HG02840 (cell line): Measurements from ENCODE around the gene LRP8.
"Not testable (repeated sequence)": the region's sequence is repeated elsewhere in the genome, so short reads cannot be mapped to it uniquely, and the experiment has no call there.

Experiments used
- ATAC-seq: cut with Tn5 transposase; IDR thresholded peaks from one replicate; pipeline ENCODE4 v1.9.1; 2021; ENCODE audit warnings: mild to moderate bottlenecking, moderate library complexity, moderate number of reproducible peaks; ENCODE audit not compliant: unreplicated experiment, low FRiP score

Gene LRP8

DNA sequence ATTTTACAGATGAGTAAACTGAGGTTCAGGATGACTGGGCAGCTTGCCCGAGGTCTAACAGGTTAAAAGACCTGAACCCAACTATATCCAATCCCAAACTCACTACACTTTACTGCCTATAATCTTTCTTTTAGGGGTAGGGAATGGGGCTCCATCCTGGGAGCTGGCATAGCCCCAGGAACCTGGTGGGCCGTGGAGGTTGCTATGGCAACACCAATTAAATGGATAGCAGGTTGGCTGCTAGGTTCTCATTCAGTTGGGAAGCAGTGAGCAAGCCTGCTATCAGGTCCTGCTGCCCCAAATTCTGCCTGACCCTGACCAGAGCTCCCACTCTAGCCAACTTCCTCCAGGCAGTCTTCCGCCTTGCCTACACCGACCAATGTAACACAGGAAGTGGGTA is 40.9 kb downstream of the LRP8 start:
- no peak for ATAC-seq

GRCh38 chr1:53285969-53286760 is 41.7 kb downstream of the LRP8 start:
- no peak for ATAC-seq

DNA sequence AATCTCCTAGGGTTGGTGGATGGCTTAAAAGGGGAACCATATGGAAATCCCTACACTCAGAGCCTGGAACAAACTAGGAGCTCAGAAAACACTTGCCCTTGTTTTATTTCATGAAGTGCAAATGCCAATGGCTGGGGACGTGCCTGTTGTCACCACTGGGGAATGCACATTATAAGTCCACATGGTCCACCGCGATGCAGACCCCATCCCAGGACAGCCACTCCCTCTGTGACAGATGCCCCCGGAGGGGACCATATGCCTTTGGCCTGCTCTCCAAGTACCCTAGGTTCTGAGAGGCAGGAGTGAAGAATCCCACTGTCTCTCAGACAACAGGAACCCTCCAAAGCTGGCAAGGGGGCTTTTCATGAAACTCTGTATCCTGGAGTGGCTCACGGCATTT is 42.3 kb downstream of the LRP8 start:
- no peak for ATAC-seq

DNA sequence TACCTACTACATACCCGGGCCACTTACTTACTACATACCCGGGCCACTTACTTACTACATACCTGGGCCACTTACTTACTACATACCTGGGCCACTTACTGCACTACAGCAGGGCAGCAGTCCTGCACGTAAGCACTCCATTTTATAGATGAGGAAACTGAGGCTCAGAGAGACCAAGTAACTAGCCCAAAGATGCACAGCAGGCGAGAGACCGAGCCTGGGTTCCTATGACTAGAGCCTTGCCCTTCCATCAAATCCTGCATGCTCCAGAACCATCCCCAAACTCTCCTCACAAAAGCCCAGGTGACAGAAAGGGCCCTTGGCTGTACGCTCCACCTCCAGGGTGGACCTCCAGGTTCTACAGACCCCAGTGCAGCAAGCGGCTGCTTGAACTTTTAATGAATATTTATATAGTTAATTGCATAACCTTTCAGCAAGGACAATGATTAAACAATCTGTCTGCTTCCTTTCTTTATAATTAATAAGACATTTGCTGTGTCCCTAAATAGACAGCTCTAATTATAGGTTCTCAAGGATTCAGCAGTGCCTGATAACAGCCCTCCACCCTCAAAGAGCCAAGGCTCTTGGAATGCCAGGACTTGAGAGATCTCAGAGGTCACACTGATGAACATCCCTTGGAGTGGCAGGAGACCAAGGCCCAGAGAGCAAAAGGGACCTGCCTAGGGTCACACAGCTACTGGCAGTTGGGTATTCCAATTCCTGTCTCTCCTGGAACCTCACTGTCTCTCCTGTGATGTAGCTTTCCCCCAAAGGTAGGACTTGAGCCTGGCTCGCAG is 43.4 kb downstream of the LRP8 start:
- ATAC-seq: no peak

DNA sequence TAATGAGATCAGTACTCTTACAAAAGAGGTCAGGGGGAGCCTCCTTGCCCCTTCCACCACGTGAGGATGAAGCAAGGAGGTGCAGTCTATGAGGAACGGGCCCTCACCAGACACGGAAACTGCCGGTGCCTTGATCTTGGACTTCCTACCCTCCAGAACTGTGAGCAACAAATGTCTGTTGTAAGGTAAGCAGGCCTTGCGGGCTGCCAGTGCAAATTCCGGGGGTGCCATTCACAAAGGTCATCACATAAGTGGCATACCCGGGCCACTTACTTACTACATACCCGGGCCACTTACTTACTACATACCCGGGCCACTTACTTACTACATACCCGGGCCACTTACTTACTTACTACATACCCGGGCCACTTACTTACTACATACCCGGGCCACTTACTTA is 44.7 kb downstream of the LRP8 start:
- not testable (repeated sequence) for ATAC-seq

DNA sequence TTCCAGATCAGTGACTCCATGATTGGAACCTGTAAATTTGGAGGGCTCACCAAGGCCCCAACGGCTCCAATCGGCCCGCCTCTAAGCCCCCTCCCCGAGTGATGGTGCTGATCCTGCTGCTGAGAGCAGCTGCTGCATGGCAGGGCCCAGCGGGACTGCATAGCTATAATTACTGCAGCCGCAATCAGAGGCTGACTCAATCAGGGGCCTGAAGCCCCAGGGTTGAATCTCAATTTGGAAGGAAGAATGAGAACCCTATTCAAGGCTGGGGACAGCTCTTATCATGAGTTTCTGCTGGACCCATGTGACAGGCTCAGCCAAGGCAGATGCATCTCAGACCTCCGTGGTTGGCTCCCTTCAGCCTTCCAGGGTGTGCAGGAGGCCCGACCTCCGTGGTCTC is 46.7 kb downstream of the LRP8 start:
- no peak for ATAC-seq

- no peak for ATAC-seq
These were observed 47.4 kb downstream of the LRP8 start for GRCh38 chr1:53280496-53280895.

DNA sequence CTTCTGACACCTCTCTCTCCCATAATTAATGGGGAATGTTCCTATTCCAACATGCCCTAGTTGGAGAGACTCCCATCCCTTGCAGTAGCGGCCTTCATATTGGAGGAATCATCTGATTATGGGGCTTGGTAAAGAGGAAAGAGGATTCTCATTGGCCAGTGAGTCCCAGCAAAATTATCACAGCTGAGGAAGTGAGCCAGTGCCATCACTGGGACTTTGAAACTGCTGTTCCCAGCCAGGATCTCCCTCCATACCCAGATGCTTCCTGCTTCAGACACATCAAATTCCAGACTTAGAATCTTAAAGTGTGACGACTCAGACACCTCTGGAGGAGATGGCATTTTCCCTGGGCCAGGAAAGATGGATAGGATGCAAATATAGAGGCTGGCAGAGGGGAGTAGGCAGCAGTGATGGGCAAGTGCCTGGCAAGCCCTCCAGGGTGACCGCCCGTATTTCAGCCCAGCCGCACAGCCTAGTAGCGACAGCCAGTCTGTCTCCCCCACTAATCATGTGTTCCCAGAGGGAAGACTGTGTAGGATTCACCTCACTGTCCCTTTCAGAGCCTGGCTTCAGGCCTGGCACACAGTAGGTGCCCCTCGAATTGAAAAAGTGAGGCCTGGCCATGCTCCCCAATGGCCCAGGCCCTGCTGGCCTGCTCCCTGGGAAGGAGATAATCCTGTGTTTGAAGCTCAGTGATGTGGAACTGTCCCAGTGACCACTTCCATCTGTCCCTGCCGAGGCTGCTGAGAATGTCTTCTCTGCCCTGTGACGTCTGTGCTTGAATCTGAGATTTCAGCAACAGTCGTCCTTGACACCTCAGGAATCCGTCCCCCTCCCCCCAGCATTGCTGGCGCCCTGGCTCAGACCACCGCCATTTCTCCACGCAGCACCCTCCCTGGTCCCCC is 48.3 kb downstream of the LRP8 start:
- no peak for ATAC-seq

DNA sequence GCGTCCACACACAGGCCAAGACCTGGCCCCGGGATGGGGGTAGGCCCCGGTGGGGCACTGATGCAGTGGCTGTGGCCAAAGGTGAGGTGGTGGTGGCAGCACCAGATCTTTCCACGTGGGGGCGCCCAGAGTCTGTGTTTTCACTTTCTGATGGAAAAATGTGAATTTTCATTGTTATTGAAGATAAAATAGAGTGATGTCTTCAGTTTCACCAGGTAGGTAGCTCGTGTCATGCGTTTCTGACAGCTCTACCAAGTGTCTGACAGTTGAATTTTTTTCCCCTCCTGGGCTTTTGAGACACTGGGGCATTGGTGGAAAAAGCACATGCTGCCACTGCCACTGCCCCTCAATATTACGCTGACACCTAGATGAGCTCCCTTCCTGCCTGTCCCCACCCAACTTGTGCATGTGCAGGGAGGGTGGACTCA is 49.6 kb downstream of the LRP8 start:
- ATAC-seq: no peak

DNA sequence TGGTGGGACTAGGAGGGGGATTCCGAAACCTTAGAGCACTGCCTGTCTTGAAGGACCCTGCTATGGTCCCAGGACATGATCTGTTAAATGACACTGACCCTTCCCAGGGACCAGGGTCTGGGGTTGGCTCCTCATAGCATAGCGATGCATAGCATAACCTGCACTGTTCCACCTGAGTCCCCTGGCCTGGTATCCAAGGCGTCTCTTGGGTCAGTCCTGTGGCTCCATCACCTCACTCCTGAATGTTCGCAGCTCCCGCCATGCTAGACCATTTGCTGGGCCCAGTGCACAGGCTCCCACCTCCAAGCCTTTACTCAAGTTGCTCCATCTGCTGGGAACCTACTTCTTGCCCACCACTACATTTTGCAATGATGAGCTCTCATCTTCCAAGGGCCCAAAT is 50.5 kb downstream of the LRP8 start:
- ATAC-seq: no peak

DNA sequence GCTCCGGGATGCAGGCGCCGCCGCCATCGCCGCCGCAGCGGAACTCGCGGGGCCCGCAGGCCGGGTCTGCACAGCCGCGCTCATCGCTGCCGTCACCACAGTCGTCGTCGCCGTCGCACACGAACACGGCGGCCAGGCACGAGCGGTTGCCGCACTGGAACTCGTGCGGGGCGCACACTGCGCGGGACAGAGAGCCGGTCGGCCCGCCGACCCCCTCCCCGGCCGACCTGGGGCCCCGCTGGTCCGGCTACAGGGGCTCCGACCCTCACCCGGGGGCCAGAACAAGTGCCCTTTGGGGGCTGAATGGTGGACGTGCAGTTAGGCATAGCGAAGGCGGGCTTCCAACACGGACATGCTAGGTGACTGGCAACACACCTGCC is 51.0 kb downstream of the LRP8 start:
- ATAC-seq: no peak

- no peak for ATAC-seq
These were observed 51.5 kb downstream of the LRP8 start for GRCh38 chr1:53276153-53276901.

DNA sequence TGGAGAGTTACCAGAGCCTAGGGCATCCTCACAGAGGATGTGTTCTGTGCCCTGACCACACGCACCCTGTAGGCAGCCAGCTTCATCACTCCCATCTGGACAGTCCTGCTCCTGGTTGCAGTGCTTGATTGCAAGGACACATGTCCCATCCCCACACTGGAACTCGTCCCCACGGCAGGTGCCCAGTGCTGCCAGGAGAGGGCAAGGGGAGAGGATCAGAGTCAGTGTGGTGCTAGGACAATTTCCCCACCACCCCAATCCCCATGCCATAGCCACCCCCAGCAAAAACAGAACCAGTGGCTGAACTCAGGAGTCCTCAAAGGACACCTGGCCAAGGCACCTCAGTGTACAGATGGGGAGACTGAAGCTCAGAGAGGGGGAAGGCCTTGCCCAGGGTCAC is 52.3 kb downstream of the LRP8 start:
- ATAC-seq: no peak

DNA sequence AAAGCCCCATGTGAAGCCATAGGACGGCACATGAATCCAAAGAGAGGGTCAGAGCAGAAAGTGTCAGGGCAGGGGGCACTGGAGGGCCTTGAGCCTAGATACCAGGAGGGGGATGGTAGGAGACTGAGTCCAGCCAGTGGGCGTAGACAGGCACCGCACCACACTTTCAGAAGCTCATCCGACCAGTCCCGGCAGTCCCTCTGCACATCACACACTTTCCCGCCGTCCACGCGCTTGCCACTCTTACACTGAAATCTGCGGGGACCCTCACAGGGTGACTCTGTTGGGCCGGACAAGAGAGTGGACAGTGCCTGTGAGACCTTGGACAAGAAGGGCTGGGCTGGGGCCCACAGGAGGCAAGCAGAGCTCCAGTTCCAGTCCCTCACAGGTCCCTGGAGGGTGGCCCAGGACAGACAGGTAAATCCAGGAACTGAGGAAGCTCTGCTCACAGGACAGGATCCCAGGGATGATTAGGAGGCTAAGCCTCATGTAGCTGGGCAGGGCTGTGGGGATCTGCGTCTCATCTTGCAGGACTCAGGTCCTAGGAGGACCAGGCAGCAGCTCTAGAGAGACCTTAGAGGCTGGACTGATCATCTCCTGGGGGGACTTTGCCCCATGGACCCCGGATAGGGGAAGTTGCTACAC is 53.2 kb downstream of the LRP8 start:
- no peak for ATAC-seq

- ATAC-seq: no peak
These were observed 53.8 kb downstream of the LRP8 start for GRCh38 chr1:53274026-53274425.

GRCh38 chr1:53273526-53273925 is 54.3 kb downstream of the LRP8 start:
- ATAC-seq: no peak

GRCh38 chr1:53272349-53272748 is 55.5 kb downstream of the LRP8 start:
- ATAC-seq: no peak

DNA sequence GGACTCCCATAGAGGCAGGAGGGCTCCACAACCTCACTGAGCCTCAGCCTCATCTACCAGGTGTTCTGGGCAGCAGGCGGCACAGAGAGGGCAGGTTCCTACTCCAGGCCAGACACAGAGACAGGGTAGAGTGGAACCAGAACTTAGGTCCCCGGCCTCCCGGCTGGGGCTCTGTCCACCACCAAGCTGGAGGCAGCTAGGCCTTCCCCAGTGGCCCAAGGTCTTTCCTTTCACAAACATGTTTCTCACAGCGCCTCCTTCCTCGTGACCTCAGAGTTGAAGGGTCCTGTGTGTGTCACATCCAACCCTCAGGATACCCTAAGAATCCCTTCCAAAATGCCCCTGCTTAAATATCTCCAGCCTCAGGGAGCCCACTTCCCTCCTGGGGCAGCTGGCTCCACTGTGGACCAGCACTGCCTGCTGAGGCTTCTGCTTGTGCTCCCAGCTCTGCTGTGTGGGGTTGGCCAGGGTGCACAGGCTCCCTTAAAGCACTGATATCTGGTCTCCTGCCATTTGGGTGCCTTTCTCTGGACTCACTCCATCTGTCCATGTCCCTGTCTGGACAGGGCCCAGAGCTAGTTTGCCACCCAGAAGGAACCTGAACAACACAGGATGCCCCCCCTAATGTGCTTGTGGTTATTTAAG is 56.3 kb downstream of the LRP8 start:
- no peak for ATAC-seq

- ATAC-seq: no peak
These were observed 57.0 kb downstream of the LRP8 start for GRCh38 chr1:53270873-53271272.
